ENCODE data around the gene SHBG.

SHBG gene

GRCh38 chr17:7651665-7652387 lies 21.9 kb downstream of the SHBG start:
- peaks cover 49% of the 10 kb centered on the region for H3K27me3 Mint-ChIP-seq
- H3K4me3 Mint-ChIP-seq = peak overlapping the region; percentile 38
- H3K27ac Mint-ChIP-seq = no peak overlapping the region
- H3K4me1 Mint-ChIP-seq = peaks cover 37% of the 10 kb centered on the region
- no peak for ATAC-seq
- H3K36me3 Mint-ChIP-seq = no peaks in the 10 kb centered on the region
- H3K9me3 Mint-ChIP-seq = no peaks in the 10 kb centered on the region

GRCh38 chr17:7652388-7653356 lies 22.7 kb downstream of the SHBG start:
- no peak overlapping the region for H3K4me3 Mint-ChIP-seq
- peaks cover 5% of the 10 kb centered on the region for H3K36me3 Mint-ChIP-seq
- peaks cover 43% of the 10 kb centered on the region for H3K27me3 Mint-ChIP-seq
- ATAC-seq = no peak
- H3K27ac Mint-ChIP-seq = no peak overlapping the region
- H3K9me3 Mint-ChIP-seq = peaks cover 2% of the 10 kb centered on the region
- H3K4me1 Mint-ChIP-seq = peaks cover 45% of the 10 kb centered on the region

- Mint-ChIP-seq H3K27me3 (peaks cover 25% of the 10 kb centered on the region), H3K36me3 (peaks cover 5% of the 10 kb centered on the region), H3K27ac (peak overlapping the region; percentile 57), H3K9me3 (peaks cover 2% of the 10 kb centered on the region), H3K4me3 (no peak overlapping the region), H3K4me1 (peaks cover 42% of the 10 kb centered on the region)
- ATAC-seq = peak; percentile 28
Measured at GRCh38 chr17:7654832-7655540, 25.1 kb downstream of the SHBG start.

- peak overlapping the region; percentile 57 for H3K27ac Mint-ChIP-seq
- H3K9me3 Mint-ChIP-seq = peaks cover 2% of the 10 kb centered on the region
- peaks cover 5% of the 10 kb centered on the region for H3K36me3 Mint-ChIP-seq
- peaks cover 37% of the 10 kb centered on the region for H3K4me1 Mint-ChIP-seq
- H3K27me3 Mint-ChIP-seq = peaks cover 20% of the 10 kb centered on the region
- peak; percentile 65 for ATAC-seq
- H3K4me3 Mint-ChIP-seq = no peak overlapping the region
Measured at GRCh38 chr17:7655541-7655840, 25.6 kb downstream of the SHBG start.

GRCh38 chr17:7656958-7657609 lies 27.1 kb downstream of the SHBG start:
- peaks cover 27% of the 10 kb centered on the region for H3K4me1 Mint-ChIP-seq
- ATAC-seq = no peak
- H3K4me3 Mint-ChIP-seq = no peak overlapping the region
- H3K27me3 Mint-ChIP-seq = peaks cover 4% of the 10 kb centered on the region
- peaks cover 2% of the 10 kb centered on the region for H3K9me3 Mint-ChIP-seq
- H3K36me3 Mint-ChIP-seq = peaks cover 5% of the 10 kb centered on the region
- H3K27ac Mint-ChIP-seq = no peak overlapping the region

GRCh38 chr17:7667656-7668406 lies 37.9 kb downstream of the SHBG start:
- H3K27me3 Mint-ChIP-seq = no peaks in the 10 kb centered on the region
- no peak for ATAC-seq
- H3K4me1 Mint-ChIP-seq = no peaks in the 10 kb centered on the region
- no peak overlapping the region for H3K27ac Mint-ChIP-seq
- peaks cover 45% of the 10 kb centered on the region for H3K36me3 Mint-ChIP-seq
- H3K4me3 Mint-ChIP-seq = no peak overlapping the region
- no peaks in the 10 kb centered on the region for H3K9me3 Mint-ChIP-seq

- H3K27ac Mint-ChIP-seq = no peak overlapping the region
- no peak for ATAC-seq
- no peaks in the 10 kb centered on the region for H3K27me3 Mint-ChIP-seq
- H3K4me1 Mint-ChIP-seq = no peaks in the 10 kb centered on the region
- H3K4me3 Mint-ChIP-seq = no peak overlapping the region
- peaks cover 50% of the 10 kb centered on the region for H3K36me3 Mint-ChIP-seq
- peaks cover 2% of the 10 kb centered on the region for H3K9me3 Mint-ChIP-seq
Measured at GRCh38 chr17:7668482-7668881, 38.5 kb downstream of the SHBG start.

GRCh38 chr17:7673239-7673638 lies 43.3 kb downstream of the SHBG start:
- Mint-ChIP-seq H3K36me3 (peaks cover 65% of the 10 kb centered on the region), H3K4me1 (peaks cover 8% of the 10 kb centered on the region), H3K27ac (no peak overlapping the region), H3K27me3 (no peaks in the 10 kb centered on the region), H3K4me3 (no peak overlapping the region), H3K9me3 (peaks cover 9% of the 10 kb centered on the region)
- ATAC-seq = no peak

- Mint-ChIP-seq H3K4me3 (no peak overlapping the region), H3K27ac (no peak overlapping the region), H3K36me3 (peaks cover 54% of the 10 kb centered on the region), H3K4me1 (peaks cover 13% of the 10 kb centered on the region), H3K27me3 (no peaks in the 10 kb centered on the region), H3K9me3 (peaks cover 9% of the 10 kb centered on the region)
- ATAC-seq = no peak
Measured at GRCh38 chr17:7674934-7675333, 45.0 kb downstream of the SHBG start.

- no peaks in the 10 kb centered on the region for H3K27me3 Mint-ChIP-seq
- peaks cover 47% of the 10 kb centered on the region for H3K36me3 Mint-ChIP-seq
- no peak overlapping the region for H3K27ac Mint-ChIP-seq
- peaks cover 13% of the 10 kb centered on the region for H3K4me1 Mint-ChIP-seq
- no peak overlapping the region for H3K4me3 Mint-ChIP-seq
- ATAC-seq = no peak
- peaks cover 9% of the 10 kb centered on the region for H3K9me3 Mint-ChIP-seq
Measured at GRCh38 chr17:7676533-7676932, 46.6 kb downstream of the SHBG start.

- Mint-ChIP-seq H3K4me1 (peaks cover 13% of the 10 kb centered on the region), H3K27me3 (no peaks in the 10 kb centered on the region), H3K27ac (no peak overlapping the region), H3K9me3 (peaks cover 9% of the 10 kb centered on the region), H3K4me3 (no peak overlapping the region), H3K36me3 (peaks cover 44% of the 10 kb centered on the region)
- ATAC-seq = no peak
Measured at GRCh38 chr17:7677388-7678067, 47.6 kb downstream of the SHBG start.
